GM08714 (cell line): ENCODE measurements around the gene SSH3.

Experiments
- H3K4me3 ChIP-seq: fragments of 200-500 bp; sonication (Bioruptor generic); 2 replicates; pipeline ENCODE4 v1.5.1; 2014; ENCODE audit warnings: mild to moderate bottlenecking, low read length, inconsistent platforms
- ZNF274 ChIP-seq: IDR thresholded peaks from 2 replicates; pipeline ENCODE4 v1.6.1; 2012; ENCODE audit warnings: mild to moderate bottlenecking, low read depth, low read length

Gene SSH3

DNA sequence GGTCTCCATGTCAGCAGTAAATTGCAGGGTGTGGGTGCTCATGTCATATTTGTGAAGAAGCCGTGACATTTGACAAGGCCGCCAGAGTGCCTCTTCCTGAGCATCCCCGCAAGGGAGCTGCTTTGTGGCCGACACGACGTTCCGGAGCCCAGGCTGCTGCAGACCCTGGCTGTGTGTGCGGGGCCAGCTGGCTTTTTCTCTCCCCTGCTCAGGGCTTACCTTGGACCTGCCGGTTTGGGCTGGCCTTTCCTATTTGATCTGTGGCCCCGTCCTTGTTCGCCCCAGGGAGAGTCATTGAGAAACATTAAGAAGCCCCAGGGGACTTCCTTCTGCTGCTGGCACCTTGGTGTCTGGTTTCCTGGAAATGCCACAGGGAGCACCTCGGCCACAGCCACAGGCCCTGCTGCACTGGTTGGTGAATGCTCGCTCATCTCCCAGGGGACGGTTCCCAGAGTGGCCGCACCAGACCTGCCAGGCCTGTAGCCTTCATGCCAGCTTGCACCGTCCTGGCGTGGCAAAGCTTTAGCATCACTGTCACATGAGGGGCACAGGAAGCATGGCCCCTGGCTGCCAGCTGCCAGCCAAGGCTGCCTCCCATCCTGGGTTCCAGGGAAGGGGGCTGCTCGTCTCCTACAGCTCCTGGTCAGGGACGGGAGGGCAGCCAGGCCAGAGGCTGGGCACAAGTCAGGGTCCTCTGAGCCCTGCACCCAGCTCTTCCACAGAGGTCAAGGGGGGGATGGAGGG is 31.6 kb upstream of the SSH3 start:
- no peak for TF ChIP-seq ZNF274
- H3K4me3 ChIP-seq = peak overlapping the region; percentile 71; the same call in 1 of the 2 replicates

DNA sequence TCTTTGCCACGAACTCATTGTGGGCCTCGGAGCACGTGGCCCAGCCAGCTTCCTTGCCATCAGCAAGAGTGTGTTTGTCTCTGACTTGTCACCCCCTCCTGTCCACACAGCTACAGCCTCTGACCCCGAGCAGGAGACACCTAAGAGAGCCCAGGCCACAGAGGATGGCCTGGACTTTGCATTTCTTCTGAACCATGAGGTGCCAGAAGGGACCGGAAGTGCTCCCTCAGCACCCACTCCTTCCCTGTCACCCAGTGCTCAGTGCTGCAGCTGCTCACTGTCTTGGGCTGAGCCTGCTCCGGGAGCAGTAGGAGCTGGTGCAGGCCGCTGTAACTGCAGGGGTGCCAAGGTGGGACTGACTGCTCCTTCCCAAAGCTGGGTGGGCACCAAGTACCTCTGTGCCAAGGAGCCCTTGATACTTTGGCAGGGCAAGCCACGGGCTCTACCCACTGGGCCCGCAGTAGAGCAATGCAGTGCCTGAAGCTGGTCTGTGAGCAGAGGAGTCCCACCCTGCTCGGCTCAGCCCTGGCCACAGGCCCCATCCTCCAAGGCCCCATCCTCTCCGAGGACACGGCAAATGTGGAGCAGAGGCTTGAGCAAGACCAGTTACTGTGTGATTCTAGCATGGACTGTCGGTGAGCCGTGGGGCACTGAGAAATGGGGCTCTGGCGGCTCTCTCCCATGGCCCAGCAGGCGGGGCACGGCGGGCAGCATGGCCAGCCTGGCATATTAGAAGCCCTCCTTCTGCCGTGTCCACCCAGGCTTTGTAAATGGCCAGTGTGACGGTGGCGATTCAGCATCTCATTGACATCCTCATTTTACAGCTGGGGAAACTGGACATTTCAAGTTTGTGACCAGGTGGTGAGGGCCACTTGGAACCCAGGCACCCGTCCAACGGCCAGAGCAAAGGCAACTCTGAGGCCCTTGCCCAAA is 30.7 kb upstream of the SSH3 start:
- H3K4me3 ChIP-seq = no peak overlapping the region; the same call in 1 of the 2 replicates
- TF ChIP-seq ZNF274 = no peak

DNA sequence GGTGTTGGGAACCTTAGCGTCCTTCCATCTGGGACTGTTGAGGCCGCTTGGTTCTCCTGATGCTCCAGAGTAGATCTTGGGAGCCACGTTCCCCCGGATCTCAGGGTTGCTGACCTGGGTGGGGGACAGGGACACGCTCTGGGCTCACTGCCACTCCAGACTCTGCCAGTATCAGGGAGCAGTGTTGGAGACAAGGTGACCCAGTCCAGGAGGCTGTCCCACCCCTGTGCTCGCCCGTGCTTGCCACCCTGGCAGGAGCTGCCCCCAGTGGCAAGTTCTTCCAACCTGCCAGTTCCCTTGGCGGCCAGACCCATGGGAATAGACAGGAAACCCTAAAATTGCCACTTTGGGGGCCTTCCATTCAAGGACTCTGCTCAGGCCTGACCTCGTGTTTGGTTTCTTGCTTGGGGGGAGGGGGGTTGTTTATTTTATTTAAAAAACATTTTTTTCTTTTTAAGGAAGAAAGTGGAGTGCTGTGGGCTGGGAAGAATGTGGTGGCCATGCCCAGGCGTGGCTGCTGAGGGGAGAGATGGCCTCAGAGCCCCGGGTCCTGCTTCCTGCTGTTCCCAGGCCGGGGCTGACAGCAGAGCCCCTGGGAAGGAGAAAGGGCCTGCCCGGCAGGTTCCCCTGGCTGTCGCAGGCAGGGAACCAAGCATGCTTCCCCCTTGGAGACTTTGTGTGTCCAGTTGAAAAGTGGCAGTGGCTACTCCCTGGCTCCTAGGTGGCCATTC is 29.9 kb upstream of the SSH3 start:
- no peak overlapping the region; the same call in 1 of the 2 replicates for H3K4me3 ChIP-seq
- no peak for TF ChIP-seq ZNF274

DNA sequence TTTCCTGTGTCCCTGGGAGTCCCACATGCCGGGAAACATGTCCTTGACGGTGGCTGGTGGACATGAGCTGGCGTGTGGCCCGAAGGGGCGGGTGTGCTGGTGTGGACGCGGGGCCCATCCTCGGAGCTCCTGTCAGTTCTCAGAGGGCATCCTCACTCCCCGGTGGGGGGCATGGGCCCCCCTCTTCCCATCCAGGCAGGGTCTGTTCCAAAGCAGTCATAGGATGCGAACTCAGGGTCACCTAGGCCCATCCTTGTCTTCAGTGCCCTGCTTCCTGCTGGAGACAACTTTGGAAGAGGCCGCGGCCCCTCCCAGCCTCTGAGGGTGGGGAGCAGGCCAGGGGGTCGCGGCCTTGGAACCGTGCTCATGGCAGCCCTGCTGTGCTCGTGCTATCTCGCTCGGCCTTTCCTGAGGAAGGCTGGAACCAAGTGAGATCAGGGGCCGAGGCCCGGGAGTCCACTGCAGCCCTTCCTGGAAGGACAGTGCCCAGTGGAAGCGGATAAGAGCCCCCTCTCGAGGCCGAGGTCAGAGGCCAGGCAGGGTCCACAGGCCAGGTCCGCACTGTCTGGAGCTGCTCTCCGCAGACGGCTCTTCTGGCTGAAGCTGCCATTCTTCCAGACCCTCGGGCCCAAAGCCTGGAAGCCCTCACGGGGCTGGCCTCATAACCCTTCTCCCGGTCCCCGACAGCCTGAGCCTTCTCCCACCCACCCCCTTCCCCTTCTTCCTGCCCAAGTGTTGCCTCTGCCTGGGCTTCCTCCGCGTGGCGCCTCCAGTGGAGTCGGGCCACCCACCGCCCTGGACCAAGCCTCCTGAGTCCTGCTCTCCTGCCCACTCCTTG is 28.3 kb upstream of the SSH3 start:
- H3K4me3 ChIP-seq = no peak overlapping the region
- no peak for TF ChIP-seq ZNF274

DNA sequence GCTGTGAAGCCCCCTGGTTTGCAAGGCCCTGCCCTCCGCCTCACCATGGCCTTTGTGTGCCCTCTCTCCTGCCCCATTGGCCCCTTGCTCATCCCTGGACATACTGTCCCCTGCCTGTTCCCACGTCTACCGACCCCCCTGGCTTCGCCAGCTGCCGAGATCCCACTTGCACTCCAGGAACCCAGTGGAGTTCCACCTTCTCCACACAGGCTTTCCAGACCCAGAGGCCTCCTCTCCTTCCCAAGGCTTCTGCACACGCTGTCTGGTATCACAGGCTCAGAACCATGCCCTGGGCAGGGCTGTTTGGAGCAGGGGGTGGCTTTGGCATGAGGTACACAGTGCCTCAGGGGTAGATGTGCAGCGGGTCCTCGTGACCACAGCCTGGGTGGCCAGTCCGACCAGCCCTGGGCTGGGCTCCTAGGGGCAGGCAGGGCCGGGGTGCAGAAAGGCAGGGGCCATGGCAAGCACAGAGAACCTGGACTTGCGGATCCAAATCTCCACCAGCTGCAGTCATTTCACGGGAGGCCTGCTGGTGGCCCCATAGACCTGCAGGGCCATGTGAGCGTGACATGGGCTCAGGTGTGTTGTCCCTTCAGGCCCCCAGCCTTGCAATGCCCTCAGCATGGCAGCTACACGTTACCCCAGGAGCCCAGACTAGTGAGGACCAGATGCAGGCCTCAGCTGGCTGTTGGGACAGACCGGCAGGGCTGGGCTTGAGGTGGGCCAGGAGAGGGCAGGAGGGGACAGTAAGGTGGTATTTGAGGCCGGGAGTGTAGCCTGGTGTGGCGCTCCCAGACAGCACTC is 27.5 kb upstream of the SSH3 start:
- H3K4me3 ChIP-seq = no peak overlapping the region
- no peak for TF ChIP-seq ZNF274

DNA sequence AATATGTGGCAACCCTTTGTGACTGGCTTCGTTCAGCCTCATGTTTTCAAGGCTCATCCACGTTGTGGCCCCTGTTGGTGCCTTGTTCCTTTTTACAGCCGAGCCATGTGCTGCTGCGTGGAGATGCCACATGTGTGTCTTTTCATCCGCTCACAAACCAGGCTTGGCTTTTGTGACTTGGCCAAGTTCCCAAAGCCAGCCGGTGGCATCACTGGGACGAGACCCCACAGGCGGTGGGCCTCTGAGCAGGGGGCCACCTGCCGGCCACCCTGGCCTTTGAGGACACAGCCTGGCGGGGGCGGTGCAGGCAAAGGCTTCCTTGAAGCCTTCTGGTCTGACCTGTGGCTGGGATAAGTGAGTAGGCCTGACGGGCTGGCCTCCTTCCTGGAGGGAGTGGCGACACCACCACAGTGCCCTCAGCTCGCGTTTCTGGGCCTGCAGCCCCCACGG is 26.5 kb upstream of the SSH3 start:
- no peak for TF ChIP-seq ZNF274
- peak overlapping the region; percentile 8; the same call in 1 of the 2 replicates for H3K4me3 ChIP-seq

DNA sequence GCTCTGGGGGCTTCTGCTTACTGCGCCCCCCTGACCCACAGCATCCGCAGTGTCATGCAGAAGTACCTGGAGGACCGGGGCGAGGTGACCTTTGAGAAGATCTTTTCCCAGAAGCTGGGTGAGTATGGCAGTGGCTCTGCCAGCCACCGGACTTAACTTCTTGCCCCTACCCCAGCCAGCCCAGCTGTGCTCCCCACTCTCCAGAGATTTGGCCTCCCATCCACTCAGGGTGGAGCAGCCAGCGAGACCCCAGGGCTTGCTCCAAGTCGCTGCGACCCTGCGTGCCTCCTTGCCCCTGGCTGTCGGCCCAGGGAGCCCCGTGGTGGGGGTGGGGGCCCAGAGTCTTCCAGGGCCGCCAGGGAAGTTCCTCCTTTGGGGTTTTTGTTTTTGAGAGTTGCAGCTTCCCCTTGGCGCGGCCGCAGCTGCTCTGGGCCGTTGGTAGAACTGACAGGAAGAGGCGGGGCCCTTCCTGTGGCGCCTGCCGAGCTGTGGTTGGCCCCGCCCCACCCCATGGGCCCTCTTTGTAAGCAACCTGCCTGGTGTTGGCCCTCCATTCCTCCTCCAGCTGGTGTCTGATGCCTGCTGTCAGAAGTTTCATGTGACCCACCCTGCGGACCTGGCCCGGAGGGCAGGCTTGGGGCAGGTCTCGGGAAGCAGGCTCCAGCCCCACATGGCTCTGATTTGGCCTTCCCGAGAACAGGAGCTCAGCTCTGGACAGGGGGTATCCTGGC is 25.9 kb upstream of the SSH3 start:
- TF ChIP-seq ZNF274 = no peak
- H3K4me3 ChIP-seq = peak overlapping the region; percentile 34; the same call in 1 of the 2 replicates

DNA sequence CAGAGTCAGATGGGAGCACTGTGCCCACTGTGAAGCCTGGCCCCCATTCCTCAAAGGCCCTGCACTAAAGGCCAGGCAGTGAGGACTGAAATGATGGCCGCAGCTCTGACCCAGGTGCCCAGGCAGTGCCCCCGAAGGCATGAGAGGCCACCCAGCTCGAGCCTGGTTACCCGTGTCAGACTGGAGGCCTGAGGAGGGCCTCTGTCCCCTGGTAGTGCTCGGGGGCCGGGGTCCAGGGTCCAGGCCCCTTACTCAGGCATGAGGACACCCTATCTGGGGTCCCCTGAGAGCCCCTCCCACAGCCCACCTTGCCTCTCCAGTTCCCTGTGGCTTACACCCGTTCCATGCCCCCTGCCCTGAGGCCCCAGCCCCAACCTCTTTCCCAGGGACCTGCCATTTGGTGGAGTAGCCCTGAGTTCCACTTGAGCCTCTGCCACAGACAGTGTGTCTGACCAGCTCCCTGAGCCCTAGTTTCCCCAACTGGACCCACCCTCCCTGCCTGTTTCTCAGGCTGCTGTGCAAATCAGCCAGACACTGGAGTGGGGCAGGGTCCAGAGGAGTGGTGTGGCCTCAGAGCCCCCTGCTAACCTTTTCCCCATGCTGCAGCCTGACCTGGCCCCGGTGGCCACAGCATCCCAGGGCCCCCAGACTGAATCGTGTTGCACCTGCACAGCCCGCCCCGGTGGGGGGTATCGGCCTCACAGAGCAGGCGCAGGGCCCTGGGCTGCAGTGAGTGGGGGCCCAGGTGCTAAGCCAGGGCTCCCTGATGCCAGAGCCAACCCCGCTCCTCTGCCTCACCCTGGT is 25.0 kb upstream of the SSH3 start:
- TF ChIP-seq ZNF274 = no peak
- peak overlapping the region; percentile 34; the same call in 1 of the 2 replicates for H3K4me3 ChIP-seq

DNA sequence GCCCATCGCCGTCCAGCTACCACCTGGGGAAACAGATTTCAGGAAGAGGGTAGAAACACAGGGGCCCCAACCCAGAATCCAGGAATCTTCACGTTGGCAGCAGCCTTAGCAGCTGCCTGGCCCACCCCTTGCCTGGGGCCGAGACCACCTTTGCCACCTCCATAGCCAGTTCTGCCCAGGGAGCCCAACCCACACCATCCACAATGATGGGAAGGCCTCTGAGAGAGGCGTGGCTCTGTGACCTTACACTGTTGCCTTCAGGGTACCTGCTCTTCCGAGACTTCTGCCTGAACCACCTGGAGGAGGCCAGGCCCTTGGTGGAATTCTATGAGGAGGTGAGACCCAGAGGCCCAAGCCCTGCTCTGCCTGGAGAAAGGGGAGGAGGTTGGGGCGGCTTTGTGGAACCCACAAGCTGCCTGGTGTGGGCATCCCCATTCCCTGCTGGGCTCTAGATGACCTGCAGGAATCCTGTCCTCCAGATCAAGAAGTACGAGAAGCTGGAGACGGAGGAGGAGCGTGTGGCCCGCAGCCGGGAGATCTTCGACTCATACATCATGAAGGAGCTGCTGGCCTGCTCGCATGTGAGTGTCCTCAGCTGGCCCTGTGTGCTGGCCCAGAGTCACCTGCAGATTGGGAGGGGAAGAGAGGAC is 24.3 kb upstream of the SSH3 start:
- no peak overlapping the region for H3K4me3 ChIP-seq
- no peak for TF ChIP-seq ZNF274

DNA sequence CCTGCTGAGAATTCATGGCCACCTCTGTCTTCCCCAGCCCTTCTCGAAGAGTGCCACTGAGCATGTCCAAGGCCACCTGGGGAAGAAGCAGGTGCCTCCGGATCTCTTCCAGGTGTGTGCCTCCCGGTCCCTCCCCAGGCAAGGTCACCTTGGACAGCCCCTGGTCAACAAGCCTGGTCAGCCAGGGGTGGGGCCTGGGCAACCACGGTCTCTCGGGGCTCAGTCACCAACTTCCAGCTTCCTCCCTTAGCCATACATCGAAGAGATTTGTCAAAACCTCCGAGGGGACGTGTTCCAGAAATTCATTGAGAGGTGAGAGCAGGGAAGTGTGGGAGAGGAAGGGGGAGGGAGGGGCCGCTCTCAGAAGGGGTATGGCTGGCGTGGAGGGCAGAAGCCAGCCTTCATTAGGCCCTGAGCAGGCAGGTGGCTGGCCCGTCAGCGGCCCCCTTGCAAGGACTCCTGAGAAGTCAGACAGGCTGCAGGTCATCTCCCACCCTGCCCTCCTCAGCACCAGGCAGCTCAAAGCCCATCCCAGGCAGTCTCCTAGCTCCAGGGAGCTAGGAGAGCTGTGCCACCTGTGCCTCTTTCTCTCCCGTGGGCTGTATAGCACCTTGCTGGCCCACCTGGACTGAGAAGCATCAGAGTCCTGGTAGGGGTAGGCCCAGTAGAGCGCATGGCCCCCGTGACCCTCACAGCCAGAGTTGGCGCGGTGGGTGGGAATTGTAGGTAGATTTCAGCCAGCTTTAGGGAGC is 23.6 kb upstream of the SSH3 start:
- no peak for TF ChIP-seq ZNF274
- H3K4me3 ChIP-seq = no peak overlapping the region
